ENCODE results near the gene RGS21.

- TF ChIP-seq CTCF (IDR thresholded peaks at IDR 0.05; ENCODE audit: low read depth, low read length, poor library complexity, severe bottlenecking) (no peak), EZH2phosphoT487 (IDR thresholded peaks at IDR 0.05; ENCODE audit: borderline replicate concordance, low read length) (no peak)
Measured at GRCh38 chr1:192363177-192363576, 46.4 kb downstream of the RGS21 start.
